ENCODE data around the gene PTPRD.

- TF ChIP-seq CTCF (IDR thresholded peaks at IDR 0.05; ENCODE audit: low read depth, low read length, poor library complexity, severe bottlenecking), result no peak
- TF ChIP-seq EZH2phosphoT487 (IDR thresholded peaks at IDR 0.05; ENCODE audit: borderline replicate concordance, low read length), result no peak
Measured at GRCh38 chr9:8382777-8383527, 2229.8 kb downstream of the PTPRD start.

Measured in DOHH2 (cell line).